ENCODE data around the gene KBTBD4. TPM values are rescaled to one million over a fixed set of nuclear protein-coding genes. Genes with fewer than 3 reads are reported as not detected.
"Not testable (repeated sequence)": the region's sequence is repeated elsewhere in the genome, so short reads cannot be mapped to it uniquely, and the experiment has no call there.

KBTBD4 gene
- polyA plus RNA-seq, 2 of the 4 experiments (the other 2 are of a cell fraction): 21.0 to 22.8 TPM

- TF ChIP-seq PBX3 (IDR thresholded peaks at IDR 0.05) (no peak), TP53 (CRISPR knock-in tag; IDR thresholded peaks at IDR 0.05) (no peak), FOSB (CRISPR knock-in tag; IDR thresholded peaks at IDR 0.05) (no peak), ZNF302 (CRISPR knock-in tag; IDR thresholded peaks at IDR 0.05) (no peak), CEBPB (IDR thresholded peaks at IDR 0.05) (no peak), JUN (IDR thresholded peaks at IDR 0.05) (no peak)
Observed at GRCh38 chr11:47532597-47533213, 46.1 kb downstream of the KBTBD4 start (continued).

- DNase-seq (ENCODE audit: low read depth in 1 of 2, low spot score in 1 of 2) (no peak), ATAC-seq (no peak), FAIRE-seq (no peak)
- Histone ChIP-seq H3K27ac (no peak overlapping the region), H3K4me3 (no peak overlapping the region), H3K9me3 (no peaks in the 10 kb centered on the region), H3K4me2 (no peak overlapping the region), H3K4me1 (peaks cover 25% of the 10 kb centered on the region)
- CTCF ChIA-PET: interaction anchor here (0.7 to 2.6 kb wide), 5 partner anchors 9 to 379 kb away, joined by 3 to 13 read pairs (median 4); no protein-coding TSS in a partner anchor
- TF ChIP-seq MAX (IDR thresholded peaks at IDR 0.05) (no peak), USF2 (IDR thresholded peaks at IDR 0.05) (no peak), E2F6 (IDR thresholded peaks at IDR 0.05; ENCODE audit: borderline replicate concordance, low read depth) (no peak), NR3C1 (IDR thresholded peaks at IDR 0.05) (no peak), ELK1 (IDR thresholded peaks at IDR 0.05; ENCODE audit: low read depth, low read length) (no peak), CTCF (IDR thresholded peaks at IDR 0.05) (no peak), PBX3 (IDR thresholded peaks at IDR 0.05) (no peak), BHLHE40 (IDR thresholded peaks at IDR 0.05; ENCODE audit: low read depth, low read length) (no peak), FOXS1 (CRISPR knock-in tag; IDR thresholded peaks at IDR 0.05) (no peak), MAZ (IDR thresholded peaks at IDR 0.05; ENCODE audit: borderline replicate concordance, low read depth, low read length) (no peak), CEBPB (IDR thresholded peaks at IDR 0.05) (no peak), ESRRA (IDR thresholded peaks at IDR 0.05; ENCODE audit: borderline replicate concordance, low read length) (no peak), RNF2 (IDR thresholded peaks at IDR 0.05; ENCODE audit: borderline replicate concordance, low read depth) (no peak), RAD21 (conservative IDR thresholded peaks at IDR 0.05 in 1 of 2, IDR thresholded peaks at IDR 0.05 in 1 of 2) (no peak), RCOR1 (IDR thresholded peaks at IDR 0.05; ENCODE audit: low read depth, low read length) (no peak)
- POLR2A ChIA-PET: interaction anchor here (0.7 kb wide), 1 partner anchor 31 kb away, joined by 3 read pairs; no protein-coding TSS in a partner anchor
- whole genome bisulfite sequencing (ENCODE audit: missing lambda C conversion rate): 87% methylated on average over 3 of the region's 3 CpGs
Observed at GRCh38 chr11:47531666-47532065, 47.1 kb downstream of the KBTBD4 start.

- ATAC-seq; FAIRE-seq; H3K4me3 ChIP-seq; H3K4me2 ChIP-seq; H3K9me3 ChIP-seq; POLR2A ChIA-PET; H3K27ac ChIP-seq; DNase-seq (ENCODE audit: low read depth in 1 of 2, low spot score in 1 of 2): not testable (repeated sequence)
- CTCF ChIA-PET: interaction anchor here (1.0 to 1.2 kb wide), 2 partner anchors 9 to 118 kb away, joined by 3 read pairs; no protein-coding TSS in a partner anchor
- WGBS (ENCODE audit: missing lambda C conversion rate): 90% methylated on average over 9 of the region's 9 CpGs
- peaks cover 29% of the 10 kb centered on the region for H3K4me1 ChIP-seq
Observed at GRCh38 chr11:47530721-47531120, 48.0 kb downstream of the KBTBD4 start.
